KOPT-K1 (cell line): ENCODE data around the gene GOLGA8N.
A peak's percentile ranks its signal among the peaks of the same experiment; 100 is the strongest.
"Not testable (repeated sequence)": the region's sequence is repeated elsewhere in the genome, so short reads cannot be mapped to it uniquely, and the experiment has no call there.

ENCODE experiments used
- H3K27ac ChIP-seq: fragments of 200-600 bp; sonication (generic); 2 replicates; pipeline ENCODE4 v1.5.1; 2016; ENCODE audit warnings: antibody characterized with exemption, mild to moderate bottlenecking, low read depth, low read length; ENCODE audit not compliant: poor library complexity, severe bottlenecking
- H3K36me3 ChIP-seq: fragments of 200-600 bp; sonication (generic); 2 replicates; pipeline ENCODE4 v1.5.1; 2017; ENCODE audit warnings: antibody characterized with exemption, mild to moderate bottlenecking, low read length, moderate library complexity; ENCODE audit not compliant: insufficient read depth
- H3K9me3 ChIP-seq: fragments of 200-600 bp; sonication (generic); 2 replicates; pipeline ENCODE4 v1.5.1; 2017; ENCODE audit warnings: antibody characterized with exemption, low read length, mild to moderate bottlenecking; ENCODE audit not compliant: insufficient read depth, poor library complexity, severe bottlenecking

The GOLGA8N gene

GRCh38 chr15:32593151-32593550 lies at the start of gene GOLGA8N:
Gene GOLGA8N, plus strand, starts transcription at chr15:32593456.
- not testable (repeated sequence) for H3K36me3 ChIP-seq, H3K27ac ChIP-seq, H3K9me3 ChIP-seq

DNA sequence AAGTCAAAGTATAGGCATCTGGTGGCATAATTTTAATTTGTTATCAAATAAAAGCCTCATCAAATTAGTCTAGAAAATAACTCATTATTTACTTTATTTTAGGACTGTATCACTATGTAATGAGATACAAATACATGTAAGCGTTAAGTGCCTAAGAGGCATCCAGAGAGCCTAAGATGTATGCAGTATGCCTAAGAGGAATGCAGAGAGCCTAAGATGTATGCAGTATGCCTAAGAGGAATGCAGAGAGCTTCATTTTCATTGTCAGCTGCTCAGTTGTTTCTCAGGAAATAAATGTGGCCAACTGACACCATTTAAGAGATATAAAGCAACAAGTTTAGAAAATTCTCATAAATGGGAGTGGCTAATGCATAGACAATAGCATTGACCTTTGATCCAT lies 49.8 kb upstream of the GOLGA8N start:
- not testable (repeated sequence) for H3K36me3 ChIP-seq, H3K9me3 ChIP-seq, H3K27ac ChIP-seq

DNA sequence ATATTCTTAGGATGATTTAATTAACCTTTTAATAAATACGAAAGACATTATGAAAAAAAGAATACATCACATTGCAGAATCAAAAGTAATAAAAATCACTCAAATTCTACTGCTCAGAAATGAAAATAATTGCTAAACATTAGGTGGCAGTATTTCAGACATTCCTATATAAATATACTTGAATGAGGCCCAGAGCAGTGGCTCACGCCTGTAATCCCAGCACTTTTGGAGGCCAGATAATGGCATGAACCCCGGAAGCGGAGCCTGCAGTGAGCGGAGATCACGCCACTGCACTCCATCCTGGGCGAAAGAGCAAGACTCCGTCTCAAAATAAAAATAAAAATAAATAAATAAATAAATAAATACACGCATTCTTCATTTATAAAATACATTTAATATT lies 48.1 kb upstream of the GOLGA8N start:
- not testable (repeated sequence) for H3K27ac ChIP-seq

GRCh38 chr15:32554587-32554986 lies 38.7 kb upstream of the GOLGA8N start:
- not testable (repeated sequence) for H3K9me3 ChIP-seq

More for the DNA sequence above, 48.1 kb upstream of the GOLGA8N start:
- H3K36me3 ChIP-seq, H3K9me3 ChIP-seq: not testable (repeated sequence)

DNA sequence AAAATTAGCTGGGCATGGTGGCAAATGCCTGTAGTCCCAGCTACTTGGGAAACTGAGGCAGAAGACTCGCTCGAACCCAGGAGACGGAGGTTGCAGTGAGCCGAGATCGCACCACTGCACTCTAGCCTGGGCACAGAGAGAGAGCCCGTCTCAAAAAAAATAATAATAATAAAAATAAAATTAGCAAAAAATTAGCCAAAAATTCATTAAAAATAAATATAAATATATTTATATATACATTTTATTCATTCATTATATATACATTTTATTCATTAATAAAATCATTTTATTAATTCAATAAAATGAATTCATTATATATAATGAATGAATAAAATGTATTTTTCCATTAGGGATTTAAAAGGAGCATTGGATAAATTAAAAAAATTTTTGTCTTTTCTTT lies 31.1 kb upstream of the GOLGA8N start:
- not testable (repeated sequence) for H3K27ac ChIP-seq, H3K9me3 ChIP-seq, H3K36me3 ChIP-seq

More at GRCh38 chr15:32554587-32554986, 38.7 kb upstream of the GOLGA8N start:
- not testable (repeated sequence) for H3K36me3 ChIP-seq, H3K27ac ChIP-seq

DNA sequence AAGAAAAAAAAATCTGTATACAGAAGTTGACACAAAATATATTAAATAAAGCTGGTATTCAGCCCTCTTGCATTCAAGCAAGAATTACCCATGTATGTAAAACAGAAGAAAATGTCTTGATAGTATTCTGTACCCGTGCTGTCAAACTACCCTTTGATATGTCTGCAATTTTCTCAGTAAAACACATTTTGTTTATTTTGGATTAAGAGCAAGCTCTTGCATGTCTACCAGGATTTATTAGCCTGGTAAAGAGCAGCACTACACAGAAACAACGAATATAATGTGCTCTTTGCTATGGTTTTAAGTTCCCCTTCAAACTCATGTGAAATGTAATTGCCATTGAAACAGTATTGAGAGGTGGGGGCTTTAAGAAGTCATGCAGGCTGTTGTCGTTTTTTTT lies 24.3 kb upstream of the GOLGA8N start:
- H3K36me3 ChIP-seq, H3K27ac ChIP-seq, H3K9me3 ChIP-seq: not testable (repeated sequence)

- H3K27ac ChIP-seq, H3K9me3 ChIP-seq, H3K36me3 ChIP-seq: not testable (repeated sequence)
Observed at GRCh38 chr15:32578482-32578881, 14.8 kb upstream of the GOLGA8N start.

DNA sequence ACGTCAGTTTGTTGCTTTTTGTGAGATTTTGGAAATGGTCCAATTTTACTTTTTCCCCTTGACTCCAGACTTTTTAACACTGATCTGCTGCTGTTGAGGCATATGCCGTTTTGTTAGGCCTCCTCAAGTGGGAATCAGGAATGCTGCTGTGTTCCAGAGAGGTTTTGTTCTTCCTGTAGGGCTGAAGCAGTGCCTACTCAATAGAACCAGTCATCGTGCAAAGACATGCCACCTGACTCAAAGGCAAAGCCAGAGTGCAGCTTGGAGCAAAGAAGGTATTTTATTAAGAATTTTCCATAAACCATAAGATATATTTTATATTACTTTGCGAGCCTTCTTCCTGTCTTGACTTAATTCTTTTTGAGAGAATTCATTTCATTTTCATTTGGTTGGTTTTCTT lies 7.4 kb upstream of the GOLGA8N start:
- H3K27ac ChIP-seq, H3K9me3 ChIP-seq, H3K36me3 ChIP-seq: not testable (repeated sequence)

GRCh38 chr15:32609518-32609917 lies 16.3 kb downstream of the GOLGA8N start:
- H3K9me3 ChIP-seq, H3K27ac ChIP-seq, H3K36me3 ChIP-seq: not testable (repeated sequence)

DNA sequence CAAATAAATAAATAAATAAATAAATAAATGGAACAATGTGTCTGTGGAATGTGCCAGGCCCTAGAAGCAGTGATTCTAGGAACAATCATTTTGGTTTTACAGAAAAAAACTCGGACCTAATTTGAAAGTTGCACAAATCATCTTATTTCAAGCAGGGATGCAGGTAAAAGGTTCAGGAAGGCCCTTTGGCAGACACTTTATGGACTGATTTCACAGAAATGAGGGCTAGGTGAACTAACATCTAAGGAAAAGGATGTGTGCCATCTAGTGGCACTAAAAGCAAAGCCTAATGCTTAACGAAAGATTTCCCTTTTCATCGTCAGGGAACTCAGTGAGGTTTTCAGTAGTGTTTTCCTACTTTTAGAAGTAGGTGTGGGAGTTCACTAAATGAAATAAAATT lies 17.5 kb downstream of the GOLGA8N start:
- H3K27ac ChIP-seq, H3K36me3 ChIP-seq, H3K9me3 ChIP-seq: not testable (repeated sequence)

DNA sequence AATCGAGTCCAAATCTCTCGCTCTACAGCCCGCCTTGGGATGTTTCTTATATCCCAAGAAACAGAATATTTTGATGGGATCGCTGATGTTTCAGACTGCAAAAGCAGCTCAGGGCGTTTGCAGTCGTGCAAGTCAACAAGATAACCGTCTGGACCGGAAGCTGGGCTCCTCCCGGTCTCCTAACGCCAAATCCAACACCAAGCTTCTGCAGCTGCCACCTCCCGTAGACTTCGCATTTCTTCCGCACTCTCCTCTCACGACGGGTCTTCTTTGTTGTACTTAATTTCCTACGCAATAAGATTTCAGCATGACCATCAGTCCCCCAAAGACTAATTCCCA lies 21.4 kb downstream of the GOLGA8N start:
- not testable (repeated sequence) for H3K36me3 ChIP-seq, H3K9me3 ChIP-seq
- H3K27ac ChIP-seq = peak overlapping the region; percentile 93

DNA sequence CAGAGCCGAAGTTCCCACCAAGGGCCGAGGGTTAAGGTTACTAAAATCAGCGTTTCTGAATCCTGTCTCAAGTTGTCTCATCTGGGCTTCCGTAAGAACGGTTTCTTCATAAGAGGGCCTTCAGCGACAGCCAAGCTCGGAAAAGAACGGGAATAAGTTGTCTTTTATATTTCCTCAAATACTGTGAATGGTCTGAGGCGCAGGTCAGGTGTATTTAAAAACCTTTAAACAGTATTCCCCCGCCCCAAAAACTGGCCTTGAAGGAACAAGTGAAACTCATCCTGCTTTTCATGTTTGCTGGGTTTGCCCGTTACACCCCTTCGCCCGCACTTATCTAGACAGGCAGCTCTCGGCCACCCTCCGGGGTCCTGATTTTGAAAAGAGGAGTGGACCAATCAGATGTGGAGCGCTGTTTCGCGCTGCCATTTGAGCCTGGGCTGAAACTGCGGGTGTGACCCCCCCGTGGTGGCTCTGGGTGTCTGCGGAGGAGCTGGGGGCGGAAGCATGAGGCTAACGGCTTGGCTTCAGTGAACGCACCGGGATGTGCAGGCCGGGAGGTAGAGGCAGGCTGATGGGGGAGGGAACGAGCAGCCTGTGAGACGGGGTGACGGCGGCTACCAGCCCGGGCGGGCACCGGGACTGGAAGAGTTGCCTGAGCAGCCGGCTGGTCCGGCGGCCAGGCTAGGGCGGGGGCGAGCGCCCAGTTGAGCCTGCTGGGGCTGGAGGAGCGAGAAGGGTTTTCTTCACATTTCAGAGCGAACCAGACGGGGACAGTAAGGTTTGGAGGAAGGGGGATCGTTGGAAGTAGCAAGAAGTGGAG lies 22.0 kb downstream of the GOLGA8N start, which contains the start of gene ARHGAP11A:
TSS of gene ARHGAP11A (plus strand) at position 454 of the 820 bp plus-strand sequence. CDS start 708 bp downstream, outside the sequence.
- peak within 1 kb of the TSS; percentile 93 for H3K27ac ChIP-seq
- H3K9me3 ChIP-seq, H3K36me3 ChIP-seq: not testable (repeated sequence)

DNA sequence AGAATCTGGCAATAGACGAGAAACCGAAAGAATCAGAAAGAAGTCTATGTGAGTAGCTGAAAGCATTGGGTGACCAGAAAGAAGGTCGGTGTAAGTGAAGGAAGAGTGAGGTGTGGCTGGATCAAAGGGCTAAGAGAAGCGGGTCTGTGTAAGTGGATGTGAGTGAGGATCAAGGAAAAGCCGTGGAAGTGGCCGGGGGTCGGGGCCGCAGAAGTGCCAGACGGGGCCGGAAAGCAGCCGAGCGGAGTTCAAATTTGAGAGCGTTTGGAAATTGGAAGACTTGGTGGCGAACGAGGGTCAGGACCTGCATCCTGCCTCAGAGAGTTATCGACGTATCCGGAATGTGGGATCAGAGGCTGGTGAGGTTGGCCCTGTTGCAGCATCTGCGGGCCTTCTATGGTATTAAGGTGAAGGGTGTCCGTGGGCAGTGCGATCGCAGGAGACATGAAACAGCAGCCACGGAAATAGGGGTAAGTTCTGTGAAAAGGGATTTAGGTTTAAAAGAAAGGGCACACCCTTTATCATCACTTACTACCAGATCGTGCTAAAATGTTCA lies 22.7 kb downstream of the GOLGA8N start:
- not testable (repeated sequence) for H3K9me3 ChIP-seq, H3K36me3 ChIP-seq
- H3K27ac ChIP-seq = peak overlapping the region; percentile 93

GRCh38 chr15:32636410-32636809 lies 43.2 kb downstream of the GOLGA8N start:
- H3K36me3 ChIP-seq = peaks cover 96% of the 10 kb centered on the region
- H3K27ac ChIP-seq = no peak overlapping the region
- H3K9me3 ChIP-seq = no peaks in the 10 kb centered on the region

GRCh38 chr15:32636908-32637567 lies 43.8 kb downstream of the GOLGA8N start:
- Histone ChIP-seq H3K9me3 (no peaks in the 10 kb centered on the region), H3K27ac (no peak overlapping the region), H3K36me3 (peaks cover 93% of the 10 kb centered on the region)

DNA sequence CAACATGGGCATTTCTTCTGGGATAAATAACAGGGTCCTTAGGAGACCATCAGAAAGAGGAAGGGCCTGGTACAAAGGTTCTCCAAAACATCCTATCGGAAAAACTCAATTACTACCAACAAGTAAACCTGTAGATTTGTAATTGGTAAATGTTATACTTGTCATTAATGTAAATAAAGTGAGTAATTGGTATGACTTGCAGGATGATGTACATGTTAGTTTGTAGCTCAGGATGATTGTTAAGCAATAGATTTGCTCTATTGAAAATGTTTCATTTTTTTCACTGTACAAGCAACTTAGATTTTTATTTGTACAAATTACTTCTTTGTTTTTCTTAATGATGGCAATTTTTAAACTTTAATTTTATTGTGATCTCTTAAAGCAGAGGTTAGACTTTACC lies 44.4 kb downstream of the GOLGA8N start:
- no peaks in the 10 kb centered on the region for H3K9me3 ChIP-seq
- peaks cover 91% of the 10 kb centered on the region for H3K36me3 ChIP-seq
- H3K27ac ChIP-seq = no peak overlapping the region
